Stimulated activated CD4-positive, alpha-beta T cell treated with anti-CD3 and anti-CD28 coated beads, Interleukin-12 subunit alpha, Interleukin-12 subunit beta, amount 100 ng/mL, for 48 hours (primary cell): ENCODE measurements around the gene FOXP2.

ENCODE experiments used
- DNase-seq, 3 donors: peaks; one replicate each; pipeline ENCODE4 v3.0.0-alpha.2; 2020; ENCODE audit warnings: low read depth in 2 of 3, low spot score in 1 of 3

The FOXP2 gene

DNA sequence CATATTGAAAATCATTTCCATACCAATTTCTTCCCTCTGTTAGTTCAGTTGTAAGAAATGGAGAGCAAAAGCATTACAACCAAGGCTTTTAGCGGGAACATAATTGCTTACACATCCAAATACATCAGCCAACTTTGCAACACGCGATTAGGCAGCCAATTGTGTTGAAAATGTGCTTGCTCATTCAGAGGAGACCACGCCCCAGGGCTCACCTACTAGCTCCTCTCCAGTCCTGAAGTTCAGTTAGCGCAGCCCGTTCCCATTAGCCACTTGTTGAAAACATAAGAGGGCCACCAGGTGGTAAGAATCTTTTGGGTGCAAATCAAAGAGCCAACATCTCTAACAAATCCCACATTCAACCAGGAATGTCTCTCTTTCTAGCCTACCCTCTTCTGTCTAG, 294.0 kb downstream of the FOXP2 start:
- DNase-seq = no peak

DNA sequence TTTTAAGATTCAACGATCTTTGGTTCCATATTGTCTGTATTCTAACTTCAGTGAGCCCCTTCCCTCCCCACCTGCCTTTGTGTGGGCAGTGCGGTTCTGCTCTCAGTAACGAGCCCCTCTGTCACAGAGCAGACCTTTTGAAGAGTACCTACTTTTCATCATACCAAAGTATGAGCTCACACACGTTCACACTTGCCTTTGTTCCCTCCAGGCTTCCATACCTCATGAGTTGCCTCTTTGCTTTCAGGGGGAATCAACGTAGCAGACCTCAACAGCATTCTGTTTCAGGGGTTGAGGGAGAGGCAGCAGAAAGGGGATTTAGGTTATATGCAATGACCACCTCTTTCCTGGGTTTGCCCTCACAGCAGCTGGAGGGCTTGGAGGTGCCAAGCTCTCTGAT, 295.9 kb downstream of the FOXP2 start:
- DNase-seq = no peak

DNA sequence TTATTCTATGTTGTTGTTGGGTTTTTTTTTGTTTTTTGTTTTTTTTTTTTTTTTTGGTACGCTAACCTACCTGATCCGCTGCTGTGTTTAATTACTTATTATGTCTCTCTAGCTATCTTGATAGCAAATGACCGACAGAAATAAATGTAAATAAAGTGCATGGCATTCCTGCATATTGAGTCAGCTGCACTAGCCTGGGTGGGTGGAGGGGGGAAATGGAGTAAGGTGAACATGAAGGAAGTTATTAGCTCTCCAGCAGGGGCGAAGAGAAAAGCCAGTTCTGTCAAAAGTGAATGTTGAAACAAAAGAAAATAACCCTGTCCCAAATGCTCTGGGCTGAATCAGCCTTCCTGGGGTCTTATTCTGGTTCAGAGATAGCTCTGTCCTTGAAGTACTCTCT, 296.6 kb downstream of the FOXP2 start:
- DNase-seq = no peak

DNA sequence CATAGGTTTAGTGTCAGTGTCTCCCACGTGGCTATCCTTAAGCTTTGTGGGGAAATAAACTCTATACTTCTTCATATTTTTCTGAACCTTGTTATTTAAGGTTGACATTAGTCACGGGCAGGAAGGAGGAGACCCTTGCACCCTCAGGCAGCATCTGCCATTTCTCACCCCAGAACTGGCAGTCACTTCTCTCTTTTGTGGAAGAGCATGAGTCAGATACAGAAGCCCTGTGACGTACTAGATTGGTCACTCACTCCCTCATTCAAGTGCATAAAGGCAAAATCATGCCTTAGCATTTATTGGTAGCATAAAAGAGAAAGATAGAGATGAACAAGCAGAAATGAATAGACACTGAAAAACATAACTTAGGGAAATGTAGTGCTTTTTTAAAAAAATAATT, 301.3 kb downstream of the FOXP2 start:
- DNase-seq = no peak

DNA sequence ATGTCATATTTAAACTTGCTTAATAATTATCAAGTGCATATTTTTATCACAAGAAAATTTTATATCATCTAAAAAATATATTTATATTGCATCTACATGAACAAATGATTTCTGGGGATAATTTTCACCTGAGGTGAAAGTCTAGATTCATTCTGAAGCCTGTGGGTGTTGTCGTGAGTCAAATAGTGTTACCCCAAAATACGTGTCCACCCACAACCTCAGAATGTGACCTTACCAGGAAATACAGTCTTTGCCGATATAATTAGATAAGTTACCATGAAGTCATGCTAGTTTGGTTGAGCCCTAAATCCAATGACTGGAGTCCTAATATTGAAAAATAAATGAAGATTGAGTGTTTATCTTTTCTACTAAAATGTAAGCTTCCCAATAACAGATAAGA, 304.2 kb downstream of the FOXP2 start:
- DNase-seq = peak in 1 of 3 donors; percentile 10

DNA sequence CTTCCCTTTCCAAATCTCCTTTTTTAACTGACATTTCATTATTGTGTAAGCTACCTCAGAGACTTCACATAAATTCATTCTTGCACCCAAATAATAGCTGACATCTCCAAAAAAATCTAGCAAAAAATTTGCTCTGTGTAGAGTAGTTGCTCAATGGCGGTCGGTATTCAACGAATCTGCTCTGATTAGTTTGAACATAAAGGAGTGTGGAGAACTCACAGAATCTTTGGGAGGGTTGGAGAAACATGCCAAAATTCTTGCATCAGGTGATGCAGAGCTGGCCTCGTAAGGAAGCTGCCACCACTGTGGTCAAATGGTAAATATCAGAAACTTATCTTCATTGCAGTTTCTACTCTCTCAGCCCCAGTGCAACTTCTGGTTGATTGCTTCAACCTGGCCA, 306.1 kb downstream of the FOXP2 start:
- no peak for DNase-seq

DNA sequence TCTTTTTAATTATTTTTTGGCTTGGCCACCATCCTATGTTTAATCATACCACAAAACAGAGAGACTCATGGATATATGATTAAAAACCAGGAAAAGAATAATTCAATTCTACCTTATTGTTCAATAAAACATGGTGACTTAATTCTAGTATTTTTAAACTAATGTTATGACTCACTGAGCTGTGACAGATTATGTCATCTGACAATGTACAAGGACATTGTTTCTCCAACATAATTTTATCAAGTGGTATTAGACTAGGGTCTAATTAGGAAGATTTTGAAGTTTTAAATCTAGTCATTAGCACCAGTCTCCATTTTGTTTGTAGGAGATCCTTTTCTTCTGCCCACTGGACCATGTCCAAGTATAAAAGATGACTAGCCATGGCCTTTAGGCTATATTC, 307.9 kb downstream of the FOXP2 start:
- DNase-seq = no peak

DNA sequence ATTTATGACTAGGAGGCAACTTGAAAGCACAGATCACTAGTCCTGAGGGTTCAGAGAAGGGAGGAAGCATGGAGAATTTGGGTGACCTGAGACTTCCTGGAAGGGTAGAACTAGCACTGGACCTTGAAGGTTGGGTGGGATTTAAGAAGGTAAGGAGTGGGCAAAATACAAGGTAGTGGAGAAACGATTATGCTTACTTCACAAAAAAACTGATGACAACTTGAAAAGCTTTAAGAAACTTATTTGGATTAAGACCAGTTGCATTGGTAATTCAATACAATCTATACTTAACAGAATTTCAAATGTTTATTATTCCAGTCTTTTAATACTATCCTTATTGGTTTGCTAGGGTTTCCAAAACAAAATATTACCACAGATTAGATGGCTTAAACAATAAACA, 308.7 kb downstream of the FOXP2 start:
- no peak for DNase-seq

DNA sequence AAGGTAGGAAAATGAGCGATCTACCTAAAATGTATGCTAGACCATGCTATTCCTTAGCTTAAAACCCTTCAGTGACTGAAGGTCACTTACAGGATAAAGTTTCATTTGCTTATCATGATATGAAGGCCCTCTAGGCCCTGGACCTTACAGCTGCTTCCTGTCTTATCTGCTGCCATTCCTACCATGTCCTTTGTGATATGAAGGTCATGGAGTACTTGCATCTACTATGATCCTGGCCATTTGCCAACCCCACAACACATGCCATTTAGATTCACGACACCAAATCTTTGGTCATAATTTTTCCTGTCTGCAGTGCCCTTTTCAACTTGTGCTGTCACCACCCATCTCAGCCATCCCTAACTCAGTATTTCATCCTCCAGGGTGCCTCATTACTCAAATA, 325.5 kb downstream of the FOXP2 start:
- no peak for DNase-seq

DNA sequence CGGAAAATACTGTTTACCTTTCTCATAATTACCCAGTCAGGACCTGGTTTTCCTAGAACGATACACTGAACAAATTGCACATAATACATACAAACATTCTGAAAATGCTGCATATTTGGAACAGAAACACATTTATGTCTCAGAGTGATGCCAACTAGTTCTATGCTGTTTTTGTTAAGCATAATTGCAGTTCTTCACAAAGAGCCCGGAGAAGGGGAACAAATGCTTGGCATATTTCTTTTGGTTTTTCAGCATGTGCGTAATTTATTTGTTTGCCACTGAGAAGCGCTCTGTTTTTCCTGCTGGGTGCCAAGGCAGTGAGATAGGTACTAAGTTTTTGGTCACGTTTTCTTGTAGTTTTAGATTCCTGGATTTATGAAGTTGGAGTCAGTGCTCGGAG, 326.3 kb downstream of the FOXP2 start:
- DNase-seq = no peak

DNA sequence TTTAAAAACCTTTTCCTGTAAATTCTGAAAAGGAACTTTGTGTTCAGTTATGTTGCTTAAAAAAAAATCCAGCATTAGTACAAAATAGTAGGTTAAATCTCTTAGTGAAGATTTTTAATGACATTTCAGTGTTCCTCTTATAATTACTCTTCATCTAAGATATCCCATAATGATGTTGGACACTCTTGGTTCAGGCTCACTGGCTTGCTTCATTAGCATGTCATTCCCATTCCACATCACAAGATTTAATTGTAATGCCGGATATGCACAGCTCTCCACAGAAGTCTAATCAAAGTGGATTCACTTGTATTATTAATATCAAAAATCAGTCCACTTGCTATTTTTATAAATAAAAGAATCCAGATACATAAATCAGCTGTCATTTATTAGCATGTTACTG, 327.3 kb downstream of the FOXP2 start:
- DNase-seq = no peak
